Tibial nerve (tissue), 4 donors: Measurements from ENCODE around the gene MAST1.

Experiments used
- CTCF ChIP-seq, 5 experiments: fragments of 200-600 bp in 3 of 5; fragments of 450-650 bp in 2 of 5; sonication (generic) in 3 of 5; IDR thresholded peaks; one replicate each; pipeline ENCODE4 v1.5.1; 2016 to 2019; ENCODE audit warnings: antibody characterized with exemption in 5 of 5, mild to moderate bottlenecking in 3 of 5, moderate library complexity in 2 of 5
- EP300 ChIP-seq, 2 donors: sonication (generic); formaldehyde crosslinking; IDR thresholded peaks; one replicate each; pipeline ENCODE4 v1.6.1; 2017; ENCODE audit warnings: antibody characterized with exemption in 2 of 2, mild to moderate bottlenecking in 1 of 2
- POLR2A ChIP-seq, 2 donors: fragments of 450-650 bp; IDR thresholded peaks; one replicate each; pipeline ENCODE4 v1.6.1; 2017; ENCODE audit warnings: antibody characterized with exemption in 2 of 2, mild to moderate bottlenecking in 2 of 2, moderate library complexity in 2 of 2

GRCh38 chr19:12858041-12858928 is 20.0 kb downstream of the MAST1 start:
- no peak for TF ChIP-seq CTCF (IDR thresholded peaks at IDR 0.05)
- TF ChIP-seq POLR2A (IDR thresholded peaks at IDR 0.05), result no peak
- no peak for TF ChIP-seq EP300 (IDR thresholded peaks at IDR 0.05)
